Activated CD4-positive, CD25-positive, alpha-beta regulatory T cell treated with anti-CD3 and anti-CD28 coated beads, Interleukin-2, amount 50 U/mL, for 16 hours (primary cell): Measurements from ENCODE around the gene TGDS.
"Not testable (repeated sequence)": the region's sequence is repeated elsewhere in the genome, so short reads cannot be mapped to it uniquely, and the experiment has no call there.

Experiments used
- DNase-seq: peaks from one replicate; pipeline ENCODE4 v3.0.0-alpha.2; 2020; ENCODE audit warnings: low read depth, low spot score

The TGDS gene

GRCh38 chr13:94553766-94554165 lies 42.2 kb downstream of the TGDS start:
- DNase-seq: no peak

GRCh38 chr13:94552095-94552494 lies 43.9 kb downstream of the TGDS start:
- DNase-seq: no peak

GRCh38 chr13:94550062-94550738 lies 45.8 kb downstream of the TGDS start:
- no peak for DNase-seq

GRCh38 chr13:94549232-94550061 lies 46.5 kb downstream of the TGDS start:
- DNase-seq: peak; percentile 84

GRCh38 chr13:94548821-94549231 lies 47.1 kb downstream of the TGDS start:
- DNase-seq: peak; percentile 20

GRCh38 chr13:94548382-94548781 lies 47.6 kb downstream of the TGDS start:
- DNase-seq: no peak

- DNase-seq: no peak
These were observed 49.7 kb downstream of the TGDS start for GRCh38 chr13:94546061-94546839.

- DNase-seq: no peak
These were observed 51.0 kb downstream of the TGDS start for GRCh38 chr13:94544922-94545321.

GRCh38 chr13:94542917-94543316 lies 53.0 kb downstream of the TGDS start:
- DNase-seq: no peak

GRCh38 chr13:94537740-94538630 lies 58.0 kb downstream of the TGDS start:
- DNase-seq: no peak

- no peak for DNase-seq
These were observed 60.2 kb downstream of the TGDS start for GRCh38 chr13:94535775-94536174.

- DNase-seq: no peak
These were observed 60.7 kb downstream of the TGDS start for GRCh38 chr13:94535231-94535630.

- DNase-seq: no peak
These were observed 61.8 kb downstream of the TGDS start for GRCh38 chr13:94534166-94534565.

- DNase-seq: not testable (repeated sequence)
These were observed 63.7 kb downstream of the TGDS start for GRCh38 chr13:94532278-94532677.

- DNase-seq: not testable (repeated sequence)
These were observed 69.0 kb downstream of the TGDS start for GRCh38 chr13:94526956-94527355.

GRCh38 chr13:94525781-94526180 lies 70.2 kb downstream of the TGDS start:
- no peak for DNase-seq

GRCh38 chr13:94524407-94524806 lies 71.5 kb downstream of the TGDS start:
- DNase-seq: no peak
